ENCODE data around the gene VSTM2B. TPM values are rescaled to one million over a fixed set of nuclear protein-coding genes. Genes with fewer than 3 reads are reported as not detected.

Gene VSTM2B
- total and polyA plus RNA-seq, 2 of the 4 experiments (the other 2 are of a cell fraction), result not detected

GRCh38 chr19:29521291-29522075 is 4.3 kb upstream of the VSTM2B start:
- Histone ChIP-seq H4K20me1 (ENCODE audit: insufficient read depth, low read length) (no peaks in the 10 kb centered on the region), H3K36me3 (ENCODE audit: control insufficient read depth, insufficient read depth, low read length) (no peaks in the 10 kb centered on the region), H3K79me1 (ENCODE audit: low read depth in 1 of 2, low read length in 2 of 2) (no peaks in the 10 kb centered on the region), H3K9ac (ENCODE audit: low read depth, low read length) (no peak overlapping the region), H3K9me3 (ENCODE audit: control insufficient read depth, insufficient read depth, low read length) (no peaks in the 10 kb centered on the region), H3K14ac (replicated peaks; ENCODE audit: low read depth, low read length) (no peak overlapping the region), H3K4ac (ENCODE audit: low read depth, low read length) (no peak overlapping the region), H3K4me2 (ENCODE audit: low read depth, low read length) (no peak overlapping the region), H4K91ac (ENCODE audit: insufficient read depth, low read depth, low read length) (no peak overlapping the region), H4K8ac (ENCODE audit: low read depth in 2 of 2, low read length in 2 of 2) (no peak overlapping the region), H2AFZ (replicated peaks; ENCODE audit: low read length, poor library complexity) (peak overlapping the region; percentile 14), H2BK20ac (ENCODE audit: low read depth, low read length) (no peak overlapping the region), H2AK9ac (replicated peaks; ENCODE audit: low read depth, low read length, poor library complexity) (no peak overlapping the region), H3K4me1 (ENCODE audit: control insufficient read depth, insufficient read depth, low read length) (no peaks in the 10 kb centered on the region; the same call in 1 of the 2 replicates), H3K18ac (ENCODE audit: low read depth, low read length) (no peak overlapping the region), H2BK15ac (ENCODE audit: low read depth, low read length) (no peak overlapping the region), H3K23ac (ENCODE audit: low read depth, low read length) (no peak overlapping the region), H2BK5ac (ENCODE audit: low read depth, low read length, poor library complexity, severe bottlenecking) (no peak overlapping the region), H2BK120ac (ENCODE audit: low read depth, low read length) (no peak overlapping the region), H4K5ac (ENCODE audit: low read depth, low read length) (no peak overlapping the region), H2AK5ac (ENCODE audit: low read depth, low read length) (no peak overlapping the region), H3K56ac (ENCODE audit: extremely low read depth, insufficient read depth, low read length) (no peak overlapping the region), H3K27ac (ENCODE audit: insufficient read depth, low read length) (no peak overlapping the region), H3K27me3 (ENCODE audit: control insufficient read depth, insufficient read depth, low read length) (peaks cover 23% of the 10 kb centered on the region), H3K9me1 (ENCODE audit: insufficient read depth, low read length) (no peaks in the 10 kb centered on the region), H3K4me3 (ENCODE audit: insufficient read depth, low read depth, low read length) (no peak overlapping the region)
- DNase-seq (no peak), ATAC-seq (ENCODE audit: low read depth) (no peak)
- dilution Hi-C loops (cut with HindIII; ENCODE audit: low sequenced_read_pairs, unreplicated experiment), result no loop called here
- CTCF ChIA-PET, result no interaction called here
- BruUV-seq (replicated peaks), result no TSS peak
- in situ Hi-C loops (cut with MboI; ENCODE audit: low sequenced_read_pairs), result no loop called here
- TF ChIP-seq CEBPB (IDR thresholded peaks at IDR 0.05; ENCODE audit: low read depth, low read length), result no peak
- no peak for TF ChIP-seq MAZ (IDR thresholded peaks at IDR 0.05; ENCODE audit: borderline replicate concordance, low read depth, low read length)
- TF ChIP-seq ELK1 (IDR thresholded peaks at IDR 0.05; ENCODE audit: borderline replicate concordance, low read depth, low read length), result no peak
- no peak for TF ChIP-seq RCOR1 (IDR thresholded peaks at IDR 0.05; ENCODE audit: insufficient replicate concordance, low read length)
- no peak for TF ChIP-seq CTCF (conservative IDR thresholded peaks at IDR 0.05; ENCODE audit: low read depth, low read length)
- no peak for TF ChIP-seq MAFK (IDR thresholded peaks at IDR 0.05; ENCODE audit: low read depth, low read length)
- TF ChIP-seq RFX5 (IDR thresholded peaks at IDR 0.05; ENCODE audit: low read depth, low read length), result no peak
- TF ChIP-seq RAD21 (IDR thresholded peaks at IDR 0.05; ENCODE audit: low read length), result no peak
- TF ChIP-seq NFE2L2 (IDR thresholded peaks at IDR 0.05; ENCODE audit: low read depth, low read length), result no peak
- TF ChIP-seq POLR2A (IDR thresholded peaks at IDR 0.05; ENCODE audit: low read depth, low read length), result no peak
- no peak for TF ChIP-seq USF2 (IDR thresholded peaks at IDR 0.05; ENCODE audit: low read depth, low read length)
- TF ChIP-seq BHLHE40 (IDR thresholded peaks at IDR 0.05; ENCODE audit: low read depth, low read length), result no peak
- TF ChIP-seq FOS (IDR thresholded peaks at IDR 0.05; ENCODE audit: low read depth, low read length), result no peak
- no peak for TF ChIP-seq CHD1 (IDR thresholded peaks at IDR 0.05; ENCODE audit: low read depth, low read length)
- TF ChIP-seq SMC3 (IDR thresholded peaks at IDR 0.05; ENCODE audit: low read depth, low read length), result no peak
- WGBS, 2 experiments (ENCODE audit: extremely low coverage in 2 of 2, insufficient read length in 1 of 2), result no CpG with 5 or more reads among the region's 9 CpGs
- intact Hi-C loops (cut with micrococcal nuclease), result no loop called here
- POLR2A ChIA-PET (ENCODE audit: unreplicated experiment), result no interaction called here

All from IMR-90 (cell line).